ENCODE data around the gene SORT1.

DNA sequence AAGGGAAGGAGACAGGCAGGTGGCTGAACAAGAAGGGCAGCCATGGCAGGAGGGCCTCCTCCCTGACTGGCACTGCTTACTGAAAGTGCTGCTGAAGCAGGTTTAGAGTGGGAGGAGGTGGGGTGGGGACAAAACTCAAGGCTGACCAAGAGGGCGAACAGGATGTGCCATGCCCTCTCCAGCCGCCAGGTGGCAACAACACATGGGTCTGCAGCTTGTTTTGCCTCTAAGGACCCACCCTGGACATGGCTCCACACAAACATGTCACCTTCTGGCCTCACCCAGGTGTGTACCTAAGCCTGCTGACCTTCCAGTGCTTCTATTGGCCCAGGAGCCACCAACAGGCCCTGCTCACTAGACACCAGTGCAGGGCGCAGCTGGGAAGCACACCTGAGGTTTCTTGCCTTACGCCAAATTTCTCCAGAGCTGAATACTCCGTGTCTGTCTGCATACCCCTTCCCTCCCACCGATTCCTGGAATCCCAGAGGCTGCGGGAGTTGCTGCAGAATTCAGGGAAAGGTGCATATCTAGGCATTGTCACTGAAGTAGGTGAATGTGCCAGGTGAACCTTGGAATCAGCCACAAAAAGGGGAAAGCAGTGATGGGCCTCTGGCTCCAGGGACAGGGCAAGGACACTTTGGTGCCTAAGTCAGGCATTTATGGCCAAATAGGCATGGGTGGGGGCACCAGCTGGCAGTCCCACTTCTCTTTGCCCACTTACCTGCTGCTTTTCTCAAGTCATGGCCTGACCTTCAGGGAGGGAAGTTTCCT lies 120.1 kb downstream of the SORT1 start:
- TF ChIP-seq YY1 (IDR thresholded peaks at IDR 0.05; ENCODE audit: low read depth): no peak
- TF ChIP-seq TAF1 (IDR thresholded peaks at IDR 0.05; ENCODE audit: borderline replicate concordance, low read depth, low read length): no peak
